K562 (cell line): ENCODE measurements around the gene NR2F6. TPM values are rescaled to one million over a fixed set of nuclear protein-coding genes. Genes with fewer than 3 reads are reported as not detected.

ENCODE experiments used
- ARID1B ChIP-seq: fragments of 450-650 bp; IDR thresholded peaks from 2 replicates; pipeline ENCODE4 v1.6.1; 2016; ENCODE audit warnings: antibody characterized with exemption, mild to moderate bottlenecking, inconsistent platforms
- CBX1 ChIP-seq: sonication (generic); IDR thresholded peaks from 2 replicates; pipeline ENCODE4 v1.6.1; 2016; ENCODE audit warnings: antibody characterized with exemption, low read depth, mild to moderate bottlenecking
- EZH2 ChIP-seq: IDR thresholded peaks from 2 replicates; pipeline ENCODE4 v1.6.1; 2012; ENCODE audit warnings: low read depth, mild to moderate bottlenecking, inconsistent platforms, low read length, borderline replicate concordance
- HLTF ChIP-seq: fragments of 450-650 bp; IDR thresholded peaks from 2 replicates; pipeline ENCODE4 v1.6.1; 2016
- MAFK ChIP-seq: IDR thresholded peaks from 2 replicates; pipeline ENCODE4 v1.6.1; 2011; ENCODE audit warnings: low read length, improper control_type of control experiment
- MAZ ChIP-seq, 2 experiments: fragments of 450-650 bp in 1 of 2; sonication (generic) in 1 of 2; formaldehyde crosslinking; IDR thresholded peaks in 1 of 2; conservative IDR thresholded peaks in 1 of 2; 2 replicates each; pipeline versions ENCODE4 v1.4.0 to v1.5.0; 2020; ENCODE audit warnings: mild to moderate bottlenecking in 1 of 2, missing genetic modification reagents in 1 of 2
- NR2C2 ChIP-seq, 2 experiments: fragments of 200-800 bp in 1 of 2; sonication (Bioruptor generic) in 1 of 2; sonication (generic) in 1 of 2; formaldehyde crosslinking in 1 of 2; IDR thresholded peaks; 2 replicates each; pipeline versions ENCODE4 v1.6.1 to v1.8.0; 2016 to 2022; ENCODE audit warnings: mild to moderate bottlenecking in 1 of 2, missing compliant biosample characterization in 1 of 2, missing genetic modification characterization in 1 of 2, missing genetic modification reagents in 1 of 2
- POLR3G ChIP-seq: IDR thresholded peaks from 2 replicates; pipeline ENCODE4 v1.6.1; 2011; ENCODE audit not compliant: insufficient read length, insufficient replicate concordance; ENCODE audit errors: extremely low read depth
- SIN3B ChIP-seq: fragments of 450-650 bp; IDR thresholded peaks from 2 replicates; pipeline ENCODE4 v1.6.1; 2017; ENCODE audit warnings: low read depth, mild to moderate bottlenecking, moderate library complexity
- SMARCA5 ChIP-seq: fragments of 450-650 bp; IDR thresholded peaks from 2 replicates; pipeline ENCODE4 v1.6.1; 2016
- TOE1 ChIP-seq, 2 experiments: fragments of 450-650 bp in 1 of 2; sonication (generic) in 1 of 2; formaldehyde crosslinking in 1 of 2; IDR thresholded peaks; 2 replicates each; pipeline versions ENCODE4 v1.7.1 to v1.8.0; 2016 to 2022; ENCODE audit warnings: borderline replicate concordance in 2 of 2, mild to moderate bottlenecking in 2 of 2, antibody characterized with exemption in 1 of 2, inconsistent platforms in 1 of 2, low read depth in 1 of 2, missing genetic modification reagents in 1 of 2, moderate library complexity in 1 of 2
- ZKSCAN8 ChIP-seq: fragments of 200-800 bp; sonication (Bioruptor generic); IDR thresholded peaks from 2 replicates; pipeline ENCODE4 v1.6.1; 2016; ENCODE audit warnings: missing genetic modification characterization, missing compliant biosample characterization
- ZNF830 ChIP-seq: fragments of 250-450 bp; sonication (Bioruptor Pico); IDR thresholded peaks from 2 replicates; pipeline ENCODE4 v1.5.0; 2021; ENCODE audit warnings: mild to moderate bottlenecking
- polyA plus RNA-seq, 8 experiments: library from polyadenylated mRNA; depleted of rRNA in 4 of 8; stranded (reverse) in 5 of 8; unstranded in 3 of 8; fragments of >200 nt; fragmentation: Nextera tagmentation in 2 of 8; fragmentation: Illumina TruSeq in 1 of 8; extraction: Ambion mirVana in 2 of 8; extraction: Trizol in 1 of 8; gene quantifications; 2 replicates each; pipeline versions ENCODE4 v1.2.1 to v1.2.3, GENCODE V29; 2011 to 2014; ENCODE audit warnings: inconsistent platforms in 1 of 8, missing spikeins in 1 of 8
- total RNA-seq, 7 experiments: library from RNA; depleted of rRNA in 6 of 7; stranded (reverse); fragments of >200 nt in 6 of 7; fragmentation: Illumina TruSeq in 2 of 7; extraction: Trizol in 2 of 7; gene quantifications; 2 replicates each; pipeline versions ENCODE4 v1.2.1 to v1.2.3, GENCODE V29; 2011 to 2021; ENCODE audit warnings: low replicate concordance in 1 of 7
- TF ChIP-seq, protein P1 (sequence below): fragments of 450-650 bp; conservative IDR thresholded peaks from 2 replicates; pipeline ENCODE4 v1.6.1; 2016; ENCODE audit warnings: missing genetic modification characterization, low read depth, mild to moderate bottlenecking, control low read depth, missing compliant biosample characterization
- TF ChIP-seq, protein P2 (sequence below), 2 experiments: IDR thresholded peaks in 1 of 2; conservative IDR thresholded peaks in 1 of 2; 2 replicates each; pipeline ENCODE4 v1.6.1; 2016; ENCODE audit warnings: low read depth in 2 of 2, mild to moderate bottlenecking in 1 of 2, missing compliant biosample characterization in 1 of 2, missing genetic modification characterization in 1 of 2, moderate library complexity in 1 of 2
- TF ChIP-seq, protein P3 (sequence below): sonication (generic); formaldehyde crosslinking; IDR thresholded peaks from 2 replicates; pipeline ENCODE4 v1.8.0; 2023; ENCODE audit warnings: mild to moderate bottlenecking, missing genetic modification reagents
- TF ChIP-seq, protein P4 (sequence below): fragments of 250-450 bp; sonication (Bioruptor Pico); IDR thresholded peaks from 2 replicates; pipeline ENCODE4 v1.8.0; 2021; ENCODE audit warnings: borderline replicate concordance, mild to moderate bottlenecking, moderate library complexity; ENCODE audit not compliant: poor library complexity, severe bottlenecking

NR2F6 gene
- total and polyA plus RNA-seq, 9 of the 15 experiments (the other 6 are each of a cell fraction or from before 2014, with no cell fraction given): 0.76 to 97.5 (median 18.8) TPM

DNA sequence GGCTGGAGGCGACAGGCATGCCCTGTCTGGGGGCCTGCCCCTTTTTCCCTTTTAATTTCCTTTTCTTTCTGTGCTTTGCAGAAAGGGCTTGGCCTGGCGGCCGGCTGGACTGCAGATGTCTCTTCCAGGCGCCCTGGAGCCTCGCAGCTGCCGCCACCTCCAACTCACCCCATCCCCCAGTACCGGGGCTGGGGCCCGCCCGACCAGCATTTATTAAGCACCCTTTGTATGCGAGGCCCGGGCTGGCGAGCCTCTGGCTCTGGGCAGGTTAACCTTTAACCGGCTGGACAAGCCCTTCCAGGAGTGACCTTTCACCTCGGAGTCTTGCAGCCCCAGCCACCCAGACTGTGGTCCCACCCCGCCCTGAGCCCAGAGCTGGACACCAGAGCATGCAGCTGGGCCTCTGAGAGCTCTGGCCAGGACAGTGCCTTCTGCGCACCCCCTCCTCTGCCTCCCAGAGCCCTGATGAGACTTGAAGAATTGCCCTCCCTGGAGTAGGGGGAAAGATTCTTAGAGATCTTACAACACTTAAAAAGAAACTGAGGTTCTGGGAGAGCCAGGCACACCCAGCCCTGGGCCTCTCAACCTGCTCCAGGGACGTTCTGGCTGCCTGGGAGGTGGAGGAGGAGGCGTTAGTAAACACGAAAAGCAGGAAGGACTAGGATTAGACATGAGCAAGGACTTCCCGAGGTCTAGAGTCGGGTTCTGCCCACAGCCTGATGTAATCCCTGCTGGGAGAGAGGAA, 1.1 kb upstream of the NR2F6 start (continued):
- TF ChIP-seq, protein P1, sequence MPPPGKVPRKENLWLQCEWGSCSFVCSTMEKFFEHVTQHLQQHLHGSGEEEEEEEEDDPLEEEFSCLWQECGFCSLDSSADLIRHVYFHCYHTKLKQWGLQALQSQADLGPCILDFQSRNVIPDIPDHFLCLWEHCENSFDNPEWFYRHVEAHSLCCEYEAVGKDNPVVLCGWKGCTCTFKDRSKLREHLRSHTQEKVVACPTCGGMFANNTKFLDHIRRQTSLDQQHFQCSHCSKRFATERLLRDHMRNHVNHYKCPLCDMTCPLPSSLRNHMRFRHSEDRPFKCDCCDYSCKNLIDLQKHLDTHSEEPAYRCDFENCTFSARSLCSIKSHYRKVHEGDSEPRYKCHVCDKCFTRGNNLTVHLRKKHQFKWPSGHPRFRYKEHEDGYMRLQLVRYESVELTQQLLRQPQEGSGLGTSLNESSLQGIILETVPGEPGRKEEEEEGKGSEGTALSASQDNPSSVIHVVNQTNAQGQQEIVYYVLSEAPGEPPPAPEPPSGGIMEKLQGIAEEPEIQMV: no peak
- TF ChIP-seq HLTF: no peak
- TF ChIP-seq POLR3G: no peak
- TF ChIP-seq CBX1: peak; percentile 89
- TF ChIP-seq, protein P2, sequence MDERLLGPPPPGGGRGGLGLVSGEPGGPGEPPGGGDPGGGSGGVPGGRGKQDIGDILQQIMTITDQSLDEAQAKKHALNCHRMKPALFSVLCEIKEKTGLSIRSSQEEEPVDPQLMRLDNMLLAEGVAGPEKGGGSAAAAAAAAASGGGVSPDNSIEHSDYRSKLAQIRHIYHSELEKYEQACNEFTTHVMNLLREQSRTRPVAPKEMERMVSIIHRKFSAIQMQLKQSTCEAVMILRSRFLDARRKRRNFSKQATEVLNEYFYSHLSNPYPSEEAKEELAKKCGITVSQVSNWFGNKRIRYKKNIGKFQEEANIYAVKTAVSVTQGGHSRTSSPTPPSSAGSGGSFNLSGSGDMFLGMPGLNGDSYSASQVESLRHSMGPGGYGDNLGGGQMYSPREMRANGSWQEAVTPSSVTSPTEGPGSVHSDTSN (CRISPR knock-in tag; IDR thresholded peaks at IDR 0.05; ENCODE audit: low read depth): no peak
- TF ChIP-seq, protein P2 (tag; conservative IDR thresholded peaks at IDR 0.05; ENCODE audit: low read depth): no peak
- no peak for TF ChIP-seq EZH2
- peak; percentile 99 for TF ChIP-seq ZKSCAN8
- TF ChIP-seq SIN3B: no peak
- TF ChIP-seq, protein P3, sequence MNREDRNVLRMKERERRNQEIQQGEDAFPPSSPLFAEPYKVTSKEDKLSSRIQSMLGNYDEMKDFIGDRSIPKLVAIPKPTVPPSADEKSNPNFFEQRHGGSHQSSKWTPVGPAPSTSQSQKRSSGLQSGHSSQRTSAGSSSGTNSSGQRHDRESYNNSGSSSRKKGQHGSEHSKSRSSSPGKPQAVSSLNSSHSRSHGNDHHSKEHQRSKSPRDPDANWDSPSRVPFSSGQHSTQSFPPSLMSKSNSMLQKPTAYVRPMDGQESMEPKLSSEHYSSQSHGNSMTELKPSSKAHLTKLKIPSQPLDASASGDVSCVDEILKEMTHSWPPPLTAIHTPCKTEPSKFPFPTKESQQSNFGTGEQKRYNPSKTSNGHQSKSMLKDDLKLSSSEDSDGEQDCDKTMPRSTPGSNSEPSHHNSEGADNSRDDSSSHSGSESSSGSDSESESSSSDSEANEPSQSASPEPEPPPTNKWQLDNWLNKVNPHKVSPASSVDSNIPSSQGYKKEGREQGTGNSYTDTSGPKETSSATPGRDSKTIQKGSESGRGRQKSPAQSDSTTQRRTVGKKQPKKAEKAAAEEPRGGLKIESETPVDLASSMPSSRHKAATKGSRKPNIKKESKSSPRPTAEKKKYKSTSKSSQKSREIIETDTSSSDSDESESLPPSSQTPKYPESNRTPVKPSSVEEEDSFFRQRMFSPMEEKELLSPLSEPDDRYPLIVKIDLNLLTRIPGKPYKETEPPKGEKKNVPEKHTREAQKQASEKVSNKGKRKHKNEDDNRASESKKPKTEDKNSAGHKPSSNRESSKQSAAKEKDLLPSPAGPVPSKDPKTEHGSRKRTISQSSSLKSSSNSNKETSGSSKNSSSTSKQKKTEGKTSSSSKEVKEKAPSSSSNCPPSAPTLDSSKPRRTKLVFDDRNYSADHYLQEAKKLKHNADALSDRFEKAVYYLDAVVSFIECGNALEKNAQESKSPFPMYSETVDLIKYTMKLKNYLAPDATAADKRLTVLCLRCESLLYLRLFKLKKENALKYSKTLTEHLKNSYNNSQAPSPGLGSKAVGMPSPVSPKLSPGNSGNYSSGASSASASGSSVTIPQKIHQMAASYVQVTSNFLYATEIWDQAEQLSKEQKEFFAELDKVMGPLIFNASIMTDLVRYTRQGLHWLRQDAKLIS (CRISPR knock-in tag): no peak
- TF ChIP-seq TOE1 (IDR thresholded peaks at IDR 0.05; ENCODE audit: borderline replicate concordance): no peak
- TF ChIP-seq TOE1 (CRISPR knock-in tag; IDR thresholded peaks at IDR 0.05; ENCODE audit: borderline replicate concordance, low read depth): no peak
- peak; percentile 88 for TF ChIP-seq SMARCA5
- TF ChIP-seq NR2C2 (CRISPR knock-in tag; IDR thresholded peaks at IDR 0.05): no peak
- peak; percentile 64; the same call in 1 of the 2 replicates for TF ChIP-seq NR2C2 (tag; IDR thresholded peaks at IDR 0.05)
- no peak for TF ChIP-seq MAZ (CRISPR knock-in tag; conservative IDR thresholded peaks at IDR 0.05 in 1 of 2, IDR thresholded peaks at IDR 0.05 in 1 of 2)
- TF ChIP-seq, protein P4, sequence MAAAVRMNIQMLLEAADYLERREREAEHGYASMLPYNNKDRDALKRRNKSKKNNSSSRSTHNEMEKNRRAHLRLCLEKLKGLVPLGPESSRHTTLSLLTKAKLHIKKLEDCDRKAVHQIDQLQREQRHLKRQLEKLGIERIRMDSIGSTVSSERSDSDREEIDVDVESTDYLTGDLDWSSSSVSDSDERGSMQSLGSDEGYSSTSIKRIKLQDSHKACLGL (CRISPR knock-in tag): no peak
- TF ChIP-seq ZNF830 (CRISPR knock-in tag): no peak
- TF ChIP-seq ARID1B: no peak
- no peak for TF ChIP-seq MAFK
